ENCODE data around the gene CEP89.

CEP89 gene

GRCh38 chr19:32928806-32929205 is 43.0 kb downstream of the CEP89 start:
- Histone ChIP-seq H2BK120ac (ENCODE audit: low read depth, low read length) (no peak overlapping the region), H3K4me1 (ENCODE audit: control insufficient read depth in 2 of 2, insufficient read depth in 1 of 2, low read depth in 1 of 2, low read length in 2 of 2) (no peaks in the 10 kb centered on the region), H4K8ac (ENCODE audit: low read depth, low read length) (no peak overlapping the region), H2BK12ac (ENCODE audit: low read length) (no peak overlapping the region), H2BK15ac (ENCODE audit: low read length) (no peak overlapping the region), H3K18ac (ENCODE audit: low read length) (no peak overlapping the region), H2AK5ac (ENCODE audit: low read depth, low read length) (no peak overlapping the region), H3K14ac (ENCODE audit: low read length) (no peak overlapping the region), H3K79me1 (ENCODE audit: low read depth, low read length) (no peaks in the 10 kb centered on the region), H3K4ac (ENCODE audit: low read length) (no peak overlapping the region), H3K9me3 (replicated peaks in 1 of 2; ENCODE audit: control insufficient read depth in 2 of 2, insufficient read depth in 1 of 2, low read depth in 1 of 2, low read length in 2 of 2) (peaks cover under 1 to 6% of the 10 kb centered on the region in 2 donors), H3K9ac (ENCODE audit: low read depth, low read length, poor library complexity) (no peak overlapping the region), H2BK5ac (ENCODE audit: low read length) (no peak overlapping the region), H2AFZ (ENCODE audit: low read length) (no peak overlapping the region), H3K23ac (ENCODE audit: low read depth, low read length, poor library complexity) (no peak overlapping the region), H3K36me3 (replicated peaks in 1 of 2; ENCODE audit: control insufficient read depth in 2 of 2, insufficient read depth in 2 of 2, low read length in 2 of 2) (peaks cover 19 to 81% of the 10 kb centered on the region in 2 donors), H4K91ac (ENCODE audit: low read depth, low read length, poor library complexity) (no peak overlapping the region), H3K4me3 (ENCODE audit: low read length in 2 of 2) (no peak overlapping the region), H3K4me2 (ENCODE audit: insufficient read depth, low read length, poor library complexity, severe bottlenecking) (no peak overlapping the region), H3K27ac (replicated peaks; ENCODE audit: low read length) (no peak overlapping the region), H3K27me3 (ENCODE audit: control insufficient read depth in 3 of 3, insufficient read depth in 3 of 3, low read depth in 1 of 3, low read length in 3 of 3) (no peaks in the 10 kb centered on the region)
- no CpG with 5 or more reads among the region's 2 CpGs for WGBS, 2 donors (ENCODE audit: extremely low coverage in 2 of 2, insufficient read length in 2 of 2, insufficient replicate concordance in 1 of 2)
- no peak for DNase-seq (ENCODE audit: low spot score)

- no peak overlapping the region for H4K8ac ChIP-seq (ENCODE audit: low read depth, low read length)
- H3K23ac ChIP-seq (ENCODE audit: low read depth, low read length, poor library complexity): no peak overlapping the region
- peaks cover 19 to 72% of the 10 kb centered on the region in 2 donors for H3K36me3 ChIP-seq (replicated peaks in 1 of 2; ENCODE audit: control insufficient read depth in 2 of 2, insufficient read depth in 2 of 2, low read length in 2 of 2)
- no peak overlapping the region for H3K14ac ChIP-seq (ENCODE audit: low read length)
- no peak overlapping the region for H2BK120ac ChIP-seq (ENCODE audit: low read depth, low read length)
- H3K4ac ChIP-seq (ENCODE audit: low read length): no peak overlapping the region
- H2BK15ac ChIP-seq (ENCODE audit: low read length): no peak overlapping the region
- no CpG with 5 or more reads among the region's 6 CpGs for WGBS, 2 donors (ENCODE audit: extremely low coverage in 2 of 2, insufficient read length in 2 of 2, insufficient replicate concordance in 1 of 2)
- no peaks in the 10 kb centered on the region for H3K4me1 ChIP-seq (ENCODE audit: control insufficient read depth in 2 of 2, insufficient read depth in 1 of 2, low read depth in 1 of 2, low read length in 2 of 2)
- no peaks in the 10 kb centered on the region for H3K27me3 ChIP-seq (ENCODE audit: control insufficient read depth in 3 of 3, insufficient read depth in 3 of 3, low read depth in 1 of 3, low read length in 3 of 3)
- H3K9ac ChIP-seq (ENCODE audit: low read depth, low read length, poor library complexity): no peak overlapping the region
- H3K27ac ChIP-seq (replicated peaks; ENCODE audit: low read length): no peak overlapping the region
- H3K79me1 ChIP-seq (ENCODE audit: low read depth, low read length): no peaks in the 10 kb centered on the region
- no peak overlapping the region for H3K4me2 ChIP-seq (ENCODE audit: insufficient read depth, low read length, poor library complexity, severe bottlenecking)
- H2AFZ ChIP-seq (ENCODE audit: low read length): no peak overlapping the region
- no peak overlapping the region for H3K18ac ChIP-seq (ENCODE audit: low read length)
- no peak for DNase-seq (ENCODE audit: low spot score)
- no peak overlapping the region for H2AK5ac ChIP-seq (ENCODE audit: low read depth, low read length)
- no peak overlapping the region for H2BK5ac ChIP-seq (ENCODE audit: low read length)
- H4K91ac ChIP-seq (ENCODE audit: low read depth, low read length, poor library complexity): no peak overlapping the region
- peaks cover 0 to 6% of the 10 kb centered on the region in 2 donors for H3K9me3 ChIP-seq (replicated peaks in 1 of 2; ENCODE audit: control insufficient read depth in 2 of 2, insufficient read depth in 1 of 2, low read depth in 1 of 2, low read length in 2 of 2)
- H2BK12ac ChIP-seq (ENCODE audit: low read length): no peak overlapping the region
- no peak overlapping the region for H3K4me3 ChIP-seq (ENCODE audit: low read length in 2 of 2)
These were observed 47.6 kb downstream of the CEP89 start for GRCh38 chr19:32924200-32924599.

GRCh38 chr19:32921624-32922023 is 50.1 kb downstream of the CEP89 start:
- H3K36me3 ChIP-seq (replicated peaks in 1 of 2; ENCODE audit: control insufficient read depth in 2 of 2, insufficient read depth in 2 of 2, low read length in 2 of 2): peaks cover 16 to 69% of the 10 kb centered on the region in 2 donors
- no peak overlapping the region for H3K27ac ChIP-seq (replicated peaks; ENCODE audit: low read length)
- H3K23ac ChIP-seq (ENCODE audit: low read depth, low read length, poor library complexity): no peak overlapping the region
- H3K27me3 ChIP-seq (ENCODE audit: control insufficient read depth in 3 of 3, insufficient read depth in 3 of 3, low read depth in 1 of 3, low read length in 3 of 3): no peaks in the 10 kb centered on the region
- no peak overlapping the region for H3K4ac ChIP-seq (ENCODE audit: low read length)
- H2BK15ac ChIP-seq (ENCODE audit: low read length): no peak overlapping the region
- no peak overlapping the region for H3K14ac ChIP-seq (ENCODE audit: low read length)
- WGBS, 2 donors (ENCODE audit: extremely low coverage in 2 of 2, insufficient read length in 2 of 2, insufficient replicate concordance in 1 of 2): no CpG with 5 or more reads among the region's 3 CpGs
- H2BK12ac ChIP-seq (ENCODE audit: low read length): no peak overlapping the region
- H2BK5ac ChIP-seq (ENCODE audit: low read length): no peak overlapping the region
- H2AK5ac ChIP-seq (ENCODE audit: low read depth, low read length): no peak overlapping the region
- H3K79me1 ChIP-seq (ENCODE audit: low read depth, low read length): no peaks in the 10 kb centered on the region
- no peak overlapping the region for H3K9ac ChIP-seq (ENCODE audit: low read depth, low read length, poor library complexity)
- no peak overlapping the region for H3K4me2 ChIP-seq (ENCODE audit: insufficient read depth, low read length, poor library complexity, severe bottlenecking)
- H3K4me1 ChIP-seq (ENCODE audit: control insufficient read depth in 2 of 2, insufficient read depth in 1 of 2, low read depth in 1 of 2, low read length in 2 of 2): no peaks in the 10 kb centered on the region
- DNase-seq (ENCODE audit: low spot score): no peak
- no peak overlapping the region for H3K4me3 ChIP-seq (ENCODE audit: low read length in 2 of 2)
- no peaks in the 10 kb centered on the region for H3K9me3 ChIP-seq (replicated peaks in 1 of 2; ENCODE audit: control insufficient read depth in 2 of 2, insufficient read depth in 1 of 2, low read depth in 1 of 2, low read length in 2 of 2)
- H4K8ac ChIP-seq (ENCODE audit: low read depth, low read length): no peak overlapping the region
- H3K18ac ChIP-seq (ENCODE audit: low read length): no peak overlapping the region
- no peak overlapping the region for H2BK120ac ChIP-seq (ENCODE audit: low read depth, low read length)
- H4K91ac ChIP-seq (ENCODE audit: low read depth, low read length, poor library complexity): no peak overlapping the region
- H2AFZ ChIP-seq (ENCODE audit: low read length): no peak overlapping the region

DNA sequence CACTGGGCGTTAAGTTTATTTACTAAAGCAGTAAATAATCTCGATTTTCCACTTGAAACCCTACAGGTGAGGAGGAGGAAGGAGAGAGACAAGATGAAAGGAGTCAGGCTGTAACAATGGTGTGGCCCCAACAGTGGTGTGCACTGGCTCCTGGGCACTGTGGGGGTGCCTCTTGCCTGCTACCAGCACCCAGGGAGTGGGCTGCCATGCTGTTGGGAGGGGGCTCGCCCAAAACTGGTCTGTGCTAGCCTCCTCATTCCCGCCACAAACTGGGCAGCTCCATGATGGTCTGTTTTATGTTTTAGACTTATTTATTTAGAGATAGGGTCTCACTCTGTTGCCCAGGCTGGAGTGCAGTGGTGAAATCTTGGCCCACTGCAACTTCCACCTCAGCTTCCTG is 52.4 kb downstream of the CEP89 start:
- Histone ChIP-seq H3K27me3 (ENCODE audit: control insufficient read depth in 3 of 3, insufficient read depth in 3 of 3, low read depth in 1 of 3, low read length in 3 of 3) (no peaks in the 10 kb centered on the region), H3K14ac (ENCODE audit: low read length) (no peak overlapping the region), H3K27ac (replicated peaks; ENCODE audit: low read length) (no peak overlapping the region), H3K23ac (ENCODE audit: low read depth, low read length, poor library complexity) (no peak overlapping the region), H2BK15ac (ENCODE audit: low read length) (no peak overlapping the region), H4K91ac (ENCODE audit: low read depth, low read length, poor library complexity) (no peak overlapping the region), H3K9me3 (replicated peaks in 1 of 2; ENCODE audit: control insufficient read depth in 2 of 2, insufficient read depth in 1 of 2, low read depth in 1 of 2, low read length in 2 of 2) (no peaks in the 10 kb centered on the region), H3K18ac (ENCODE audit: low read length) (no peak overlapping the region), H2BK120ac (ENCODE audit: low read depth, low read length) (no peak overlapping the region), H3K4me1 (ENCODE audit: control insufficient read depth in 2 of 2, insufficient read depth in 1 of 2, low read depth in 1 of 2, low read length in 2 of 2) (no peaks in the 10 kb centered on the region), H2BK12ac (ENCODE audit: low read length) (no peak overlapping the region), H3K4ac (ENCODE audit: low read length) (no peak overlapping the region), H3K9ac (ENCODE audit: low read depth, low read length, poor library complexity) (no peak overlapping the region), H4K8ac (ENCODE audit: low read depth, low read length) (no peak overlapping the region), H3K4me2 (ENCODE audit: insufficient read depth, low read length, poor library complexity, severe bottlenecking) (no peak overlapping the region), H3K4me3 (ENCODE audit: low read length in 2 of 2) (no peak overlapping the region), H2AK5ac (ENCODE audit: low read depth, low read length) (no peak overlapping the region), H2AFZ (ENCODE audit: low read length) (no peak overlapping the region), H3K36me3 (replicated peaks in 1 of 2; ENCODE audit: control insufficient read depth in 2 of 2, insufficient read depth in 2 of 2, low read length in 2 of 2) (peaks cover 11 to 69% of the 10 kb centered on the region in 2 donors), H2BK5ac (ENCODE audit: low read length) (no peak overlapping the region), H3K79me1 (ENCODE audit: low read depth, low read length) (no peaks in the 10 kb centered on the region)
- no CpG with 5 or more reads among the region's 4 CpGs for WGBS, 2 donors (ENCODE audit: extremely low coverage in 2 of 2, insufficient read length in 2 of 2, insufficient replicate concordance in 1 of 2)
- no peak for DNase-seq (ENCODE audit: low spot score)

All from neuronal stem cell (in vitro differentiated cells).